ENCODE results near the gene ZBBX. TPM values are rescaled to one million over a fixed set of nuclear protein-coding genes. Genes with fewer than 3 reads are reported as not detected.

The ZBBX gene
- total RNA-seq, 2 donors from 2014 or later: 3.5 to 8.2 TPM

DNA sequence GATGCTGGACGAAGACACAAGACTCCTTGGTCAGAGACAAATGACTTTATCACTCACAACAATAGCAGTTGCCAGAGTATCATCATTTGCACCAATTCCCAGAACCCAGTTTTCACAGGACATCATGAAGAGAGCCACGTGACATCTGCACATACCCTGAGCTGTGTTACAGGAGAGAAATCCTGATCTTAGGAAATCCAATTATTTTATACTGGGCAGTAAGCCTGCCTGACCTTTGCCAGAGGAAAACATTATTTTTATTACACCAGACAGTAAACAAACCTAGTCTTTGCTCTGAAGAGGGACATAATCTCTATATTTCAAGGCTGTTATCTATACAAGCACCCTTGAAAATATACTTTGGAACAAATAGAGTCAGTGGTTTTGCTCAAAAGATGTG is 77.4 kb downstream of the ZBBX start:
- H3K4me3 ChIP-seq (ENCODE audit: low read length): no peak overlapping the region

DNA sequence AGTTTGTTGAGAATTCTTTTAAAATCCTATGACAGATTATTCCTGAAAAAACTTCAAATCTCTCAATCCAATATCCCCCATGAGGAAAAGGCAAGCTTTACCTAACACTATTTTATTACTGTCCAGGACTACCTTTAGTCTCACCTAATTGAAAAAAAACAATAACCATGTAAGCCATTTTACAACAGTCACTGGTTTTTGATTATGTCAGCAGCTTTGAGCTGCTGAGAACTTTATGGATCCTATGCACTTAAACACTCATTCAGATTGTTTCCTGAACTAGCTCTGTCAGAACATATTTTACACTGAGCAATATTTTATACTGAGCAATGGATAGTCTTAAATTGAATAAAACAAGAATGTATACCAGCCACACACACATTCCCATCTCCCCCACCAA is 79.9 kb downstream of the ZBBX start:
- TF ChIP-seq, protein P1, sequence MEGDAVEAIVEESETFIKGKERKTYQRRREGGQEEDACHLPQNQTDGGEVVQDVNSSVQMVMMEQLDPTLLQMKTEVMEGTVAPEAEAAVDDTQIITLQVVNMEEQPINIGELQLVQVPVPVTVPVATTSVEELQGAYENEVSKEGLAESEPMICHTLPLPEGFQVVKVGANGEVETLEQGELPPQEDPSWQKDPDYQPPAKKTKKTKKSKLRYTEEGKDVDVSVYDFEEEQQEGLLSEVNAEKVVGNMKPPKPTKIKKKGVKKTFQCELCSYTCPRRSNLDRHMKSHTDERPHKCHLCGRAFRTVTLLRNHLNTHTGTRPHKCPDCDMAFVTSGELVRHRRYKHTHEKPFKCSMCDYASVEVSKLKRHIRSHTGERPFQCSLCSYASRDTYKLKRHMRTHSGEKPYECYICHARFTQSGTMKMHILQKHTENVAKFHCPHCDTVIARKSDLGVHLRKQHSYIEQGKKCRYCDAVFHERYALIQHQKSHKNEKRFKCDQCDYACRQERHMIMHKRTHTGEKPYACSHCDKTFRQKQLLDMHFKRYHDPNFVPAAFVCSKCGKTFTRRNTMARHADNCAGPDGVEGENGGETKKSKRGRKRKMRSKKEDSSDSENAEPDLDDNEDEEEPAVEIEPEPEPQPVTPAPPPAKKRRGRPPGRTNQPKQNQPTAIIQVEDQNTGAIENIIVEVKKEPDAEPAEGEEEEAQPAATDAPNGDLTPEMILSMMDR (conservative IDR thresholded peaks at IDR 0.05): no peak
- Mint-ChIP-seq H3K27me3 (ENCODE audit: insufficient read depth) (no peaks in the 10 kb centered on the region), H3K27ac (no peak overlapping the region), H3K9me3 (no peaks in the 10 kb centered on the region), H3K36me3 (ENCODE audit: low read depth) (no peaks in the 10 kb centered on the region), H3K4me1 (peaks cover 5% of the 10 kb centered on the region), H3K4me3 (no peak overlapping the region)
- Histone ChIP-seq H3K36me3 (ENCODE audit: control insufficient read depth, insufficient read depth, low read length) (no peaks in the 10 kb centered on the region), H3K4me3 (ENCODE audit: low read length) (no peak overlapping the region), H3K4me1 (ENCODE audit: control insufficient read depth, insufficient read depth, low read length) (peaks cover 5% of the 10 kb centered on the region), H3K9ac (ENCODE audit: extremely low read depth, low read length, poor library complexity, severe bottlenecking) (no peak overlapping the region), H3K9me3 (ENCODE audit: control insufficient read depth, low read length) (no peaks in the 10 kb centered on the region), H3K27me3 (ENCODE audit: control insufficient read depth, insufficient read depth, low read length, poor library complexity, severe bottlenecking) (no peaks in the 10 kb centered on the region), H3K27ac (ENCODE audit: low read depth, low read length) (no peak overlapping the region)
- no peak for DNase-seq

More for the DNA sequence above, 77.4 kb downstream of the ZBBX start:
- Mint-ChIP-seq H3K27ac (no peak overlapping the region), H3K4me3 (no peak overlapping the region), H3K4me1 (peaks cover 5% of the 10 kb centered on the region), H3K9me3 (no peaks in the 10 kb centered on the region), H3K27me3 (ENCODE audit: insufficient read depth) (no peaks in the 10 kb centered on the region), H3K36me3 (ENCODE audit: low read depth) (no peaks in the 10 kb centered on the region)
- Histone ChIP-seq H3K36me3 (ENCODE audit: control insufficient read depth, insufficient read depth, low read length) (no peaks in the 10 kb centered on the region), H3K27ac (ENCODE audit: low read depth, low read length) (no peak overlapping the region), H3K27me3 (ENCODE audit: control insufficient read depth, insufficient read depth, low read length, poor library complexity, severe bottlenecking) (no peaks in the 10 kb centered on the region), H3K9ac (ENCODE audit: extremely low read depth, low read length, poor library complexity, severe bottlenecking) (no peak overlapping the region), H3K4me1 (ENCODE audit: control insufficient read depth, insufficient read depth, low read length) (peaks cover 5% of the 10 kb centered on the region), H3K9me3 (ENCODE audit: control insufficient read depth, low read length) (no peaks in the 10 kb centered on the region)
- 99% methylated on average over 2 of the region's 2 CpGs; no CpG with 5 or more reads in 1 of the 2 experiments for WGBS, 2 experiments (ENCODE audit: insufficient coverage in 1 of 2, insufficient read length in 1 of 2)
- DNase-seq: no peak
- TF ChIP-seq, protein P1 (conservative IDR thresholded peaks at IDR 0.05): no peak

DNA sequence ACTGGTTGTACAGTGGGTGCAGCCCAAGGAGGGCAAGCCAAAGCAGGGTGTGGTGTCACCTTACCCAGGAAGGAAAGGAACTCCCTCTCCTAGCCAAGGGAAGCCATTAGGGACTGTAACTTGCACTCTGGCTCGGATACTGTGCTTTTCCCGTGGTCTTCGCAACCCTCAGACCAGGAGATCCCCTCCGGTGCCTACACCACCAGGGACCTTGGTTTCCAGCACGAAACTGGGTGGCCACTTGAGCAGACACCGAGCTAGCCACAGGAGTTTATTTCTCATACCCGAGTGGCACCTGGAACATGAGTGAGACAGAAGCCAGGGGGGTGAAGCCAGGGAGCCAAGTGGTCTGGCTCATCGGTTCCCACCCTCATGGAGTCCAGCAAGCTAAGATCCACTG is 90.7 kb downstream of the ZBBX start:
- WGBS, 2 experiments (ENCODE audit: insufficient coverage in 1 of 2, insufficient read length in 1 of 2): 93% methylated on average over 8 of the region's 8 CpGs; no CpG with 5 or more reads in 1 of the 2 experiments
- no peaks in the 10 kb centered on the region for H3K9me3 Mint-ChIP-seq

More for the DNA sequence above, 90.7 kb downstream of the ZBBX start:
- no peaks in the 10 kb centered on the region for H3K9me3 ChIP-seq (ENCODE audit: control insufficient read depth, low read length)
- H3K4me3 ChIP-seq (ENCODE audit: low read length): no peak overlapping the region
- no peak for DNase-seq
- Mint-ChIP-seq H3K27ac (no peak overlapping the region), H3K27me3 (ENCODE audit: insufficient read depth) (no peaks in the 10 kb centered on the region), H3K36me3 (ENCODE audit: low read depth) (no peaks in the 10 kb centered on the region), H3K4me1 (no peaks in the 10 kb centered on the region), H3K4me3 (no peak overlapping the region)
- no peak overlapping the region for H3K9ac ChIP-seq (ENCODE audit: extremely low read depth, low read length, poor library complexity, severe bottlenecking)
- TF ChIP-seq, protein P1 (conservative IDR thresholded peaks at IDR 0.05): no peak
- no peaks in the 10 kb centered on the region for H3K4me1 ChIP-seq (ENCODE audit: control insufficient read depth, insufficient read depth, low read length)
- no peaks in the 10 kb centered on the region for H3K27me3 ChIP-seq (ENCODE audit: control insufficient read depth, insufficient read depth, low read length, poor library complexity, severe bottlenecking)
- H3K27ac ChIP-seq (ENCODE audit: low read depth, low read length): no peak overlapping the region
- H3K36me3 ChIP-seq (ENCODE audit: control insufficient read depth, insufficient read depth, low read length): no peaks in the 10 kb centered on the region

Measured in endodermal cell (in vitro differentiated cells).